Uterus (tissue), 2 donors: ENCODE measurements around the gene LTK.

Experiments
- POLR2A ChIP-seq, 2 donors: fragments of 450-650 bp; IDR thresholded peaks; one replicate each; pipeline ENCODE4 v1.6.1; 2016; ENCODE audit warnings: antibody characterized with exemption in 2 of 2, mild to moderate bottlenecking in 1 of 2, moderate library complexity in 1 of 2
- TF ChIP-seq, protein P1 (sequence below), 4 experiments: fragments of 200-600 bp in 2 of 4; fragments of 450-650 bp in 2 of 4; sonication (generic) in 2 of 4; IDR thresholded peaks; one replicate each; pipeline ENCODE4 v1.5.1; 2016 to 2019; ENCODE audit warnings: antibody characterized with exemption in 4 of 4, mild to moderate bottlenecking in 2 of 4, moderate library complexity in 1 of 4

DNA sequence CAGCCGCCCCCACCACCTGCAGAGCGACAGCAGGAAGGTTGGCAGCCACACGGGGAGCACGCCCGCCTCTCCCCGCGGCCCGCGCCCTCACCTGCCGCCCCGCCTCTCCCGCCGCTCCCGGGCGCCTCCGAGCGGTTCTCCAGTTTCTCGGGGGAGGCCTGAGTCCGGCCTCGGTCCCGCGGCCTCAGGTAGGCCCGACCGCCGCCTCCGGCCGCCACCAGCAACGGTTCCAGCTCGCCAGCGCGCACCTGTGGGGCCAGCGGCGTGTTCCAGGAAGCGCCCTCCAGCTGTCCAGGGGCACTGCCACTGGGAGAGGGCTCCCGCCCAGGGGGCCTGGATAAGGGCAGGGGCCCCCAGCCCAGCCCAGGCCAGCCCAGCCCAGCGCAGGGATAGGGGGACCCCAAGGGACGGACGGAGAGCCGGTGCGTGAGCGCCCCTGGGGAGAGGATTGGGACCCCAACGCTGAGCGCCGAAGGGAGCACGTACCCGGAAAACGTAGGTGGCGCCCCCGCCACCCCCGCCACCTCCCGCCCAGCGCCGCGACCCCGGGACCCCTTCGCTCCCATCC is 2.2 kb downstream of the LTK start:
- TF ChIP-seq, protein P1, sequence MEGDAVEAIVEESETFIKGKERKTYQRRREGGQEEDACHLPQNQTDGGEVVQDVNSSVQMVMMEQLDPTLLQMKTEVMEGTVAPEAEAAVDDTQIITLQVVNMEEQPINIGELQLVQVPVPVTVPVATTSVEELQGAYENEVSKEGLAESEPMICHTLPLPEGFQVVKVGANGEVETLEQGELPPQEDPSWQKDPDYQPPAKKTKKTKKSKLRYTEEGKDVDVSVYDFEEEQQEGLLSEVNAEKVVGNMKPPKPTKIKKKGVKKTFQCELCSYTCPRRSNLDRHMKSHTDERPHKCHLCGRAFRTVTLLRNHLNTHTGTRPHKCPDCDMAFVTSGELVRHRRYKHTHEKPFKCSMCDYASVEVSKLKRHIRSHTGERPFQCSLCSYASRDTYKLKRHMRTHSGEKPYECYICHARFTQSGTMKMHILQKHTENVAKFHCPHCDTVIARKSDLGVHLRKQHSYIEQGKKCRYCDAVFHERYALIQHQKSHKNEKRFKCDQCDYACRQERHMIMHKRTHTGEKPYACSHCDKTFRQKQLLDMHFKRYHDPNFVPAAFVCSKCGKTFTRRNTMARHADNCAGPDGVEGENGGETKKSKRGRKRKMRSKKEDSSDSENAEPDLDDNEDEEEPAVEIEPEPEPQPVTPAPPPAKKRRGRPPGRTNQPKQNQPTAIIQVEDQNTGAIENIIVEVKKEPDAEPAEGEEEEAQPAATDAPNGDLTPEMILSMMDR (IDR thresholded peaks at IDR 0.05) = no peak
- TF ChIP-seq POLR2A (IDR thresholded peaks at IDR 0.05) = no peak
